ENCODE results near the gene USP3. TPM values are rescaled to one million over a fixed set of nuclear protein-coding genes. Genes with fewer than 3 reads are reported as not detected.

The USP3 gene
- total RNA-seq, 1 experiment from 2014 or later, result 36.6 TPM

GRCh38 chr15:63538876-63539275 is 34.5 kb downstream of the USP3 start:
- TF ChIP-seq KAT7 (CRISPR knock-in tag; IDR thresholded peaks at IDR 0.05; ENCODE audit: borderline replicate concordance) (no peak), CREB1 (CRISPR knock-in tag; IDR thresholded peaks at IDR 0.05) (no peak), EMX1 (CRISPR knock-in tag; IDR thresholded peaks at IDR 0.05) (no peak), JUN (CRISPR knock-in tag; IDR thresholded peaks at IDR 0.05) (no peak), E2F4 (CRISPR knock-in tag; IDR thresholded peaks at IDR 0.05; ENCODE audit: borderline replicate concordance, low read depth) (no peak), FOXP4 (CRISPR knock-in tag; IDR thresholded peaks at IDR 0.05) (no peak), AR (CRISPR knock-in tag; IDR thresholded peaks at IDR 0.05) (no peak), ZNF396 (CRISPR knock-in tag; IDR thresholded peaks at IDR 0.05; ENCODE audit: borderline replicate concordance) (no peak), TCF7 (CRISPR knock-in tag; IDR thresholded peaks at IDR 0.05; ENCODE audit: low read depth) (no peak), TEAD4 (CRISPR knock-in tag; IDR thresholded peaks at IDR 0.05) (no peak), CTCF (IDR thresholded peaks at IDR 0.05) (no peak), NFE2L1 (CRISPR knock-in tag; IDR thresholded peaks at IDR 0.05) (no peak), NFATC4 (CRISPR knock-in tag; IDR thresholded peaks at IDR 0.05) (no peak), TEAD1 (CRISPR knock-in tag; IDR thresholded peaks at IDR 0.05) (no peak)
- Mint-ChIP-seq H3K27ac (peak overlapping the region; percentile 47), H3K4me3 (no peak overlapping the region), H3K4me1 (peaks cover 71% of the 10 kb centered on the region), H3K9me3 (no peaks in the 10 kb centered on the region), H3K27me3 (ENCODE audit: low read depth) (no peaks in the 10 kb centered on the region), H3K36me3 (no peaks in the 10 kb centered on the region)
- ATAC-seq, result no peak
- ChIA-PET CTCF (interaction anchor here (1.0 to 1.4 kb wide), 2 partner anchors 14 to 52 kb away, joined by 3 to 4 read pairs; no protein-coding TSS in a partner anchor), POLR2A (no interaction called here)
- no peak for DNase-seq (ENCODE audit: low spot score)

GRCh38 chr15:63539521-63539920 is 35.1 kb downstream of the USP3 start:
- DNase-seq (ENCODE audit: low spot score) (no peak), ATAC-seq (no peak)
- ChIA-PET POLR2A (no interaction called here), CTCF (interaction anchor here (0.6 to 1.1 kb wide), 2 partner anchors 17 to 131 kb away, joined by 3 read pairs; no protein-coding TSS in a partner anchor)
- H3K27ac Mint-ChIP-seq, result peak overlapping the region; percentile 73
- H3K36me3 Mint-ChIP-seq, result no peaks in the 10 kb centered on the region
- H3K27me3 Mint-ChIP-seq (ENCODE audit: low read depth), result no peaks in the 10 kb centered on the region
- no peak overlapping the region for H3K4me3 Mint-ChIP-seq
- H3K9me3 Mint-ChIP-seq, result no peaks in the 10 kb centered on the region
- H3K4me1 Mint-ChIP-seq, result peaks cover 69% of the 10 kb centered on the region
- TF ChIP-seq ZNF232 (CRISPR knock-in tag; IDR thresholded peaks at IDR 0.05), result no peak
- TF ChIP-seq EMX1 (CRISPR knock-in tag; IDR thresholded peaks at IDR 0.05), result no peak
- no peak for TF ChIP-seq AFF4 (CRISPR knock-in tag; IDR thresholded peaks at IDR 0.05; ENCODE audit: borderline replicate concordance)
- TF ChIP-seq TEAD1 (CRISPR knock-in tag; IDR thresholded peaks at IDR 0.05), result no peak
- TF ChIP-seq OVOL2 (CRISPR knock-in tag; IDR thresholded peaks at IDR 0.05; ENCODE audit: borderline replicate concordance), result no peak
- TF ChIP-seq ZNF671 (CRISPR knock-in tag; IDR thresholded peaks at IDR 0.05), result no peak
- TF ChIP-seq GRHL2 (CRISPR knock-in tag; IDR thresholded peaks at IDR 0.05; ENCODE audit: insufficient replicate concordance, severe bottlenecking), result no peak
- TF ChIP-seq HMGA2 (CRISPR knock-in tag; IDR thresholded peaks at IDR 0.05), result no peak
- no peak for TF ChIP-seq ERG (CRISPR knock-in tag; IDR thresholded peaks at IDR 0.05)
- TF ChIP-seq ATF2 (CRISPR knock-in tag; IDR thresholded peaks at IDR 0.05; ENCODE audit: borderline replicate concordance, low read depth), result no peak
